ENCODE measurements around the gene RNF145. TPM values are rescaled to one million over a fixed set of nuclear protein-coding genes. Genes with fewer than 3 reads are reported as not detected.

The RNF145 gene
- total and polyA plus RNA-seq, 2 of the 13 experiments (the other 11 are each of a cell fraction or from before 2014, with no cell fraction given) = 24.6 TPM

- peak; percentile 39; the same call in 1 of the 2 replicates for TF ChIP-seq FOXJ3 (CRISPR knock-in tag; IDR thresholded peaks at IDR 0.05; ENCODE audit: borderline replicate concordance)
- no peak for TF ChIP-seq ZFP90 (CRISPR knock-in tag; IDR thresholded peaks at IDR 0.05; ENCODE audit: borderline replicate concordance)
- no peak for TF ChIP-seq ZNF768 (CRISPR knock-in tag; IDR thresholded peaks at IDR 0.05)
- no peak for TF ChIP-seq KLF9 (CRISPR knock-in tag; IDR thresholded peaks at IDR 0.05; ENCODE audit: low read depth)
- no peak for TF ChIP-seq ZNF746 (CRISPR knock-in tag; IDR thresholded peaks at IDR 0.05)
- no peak for TF ChIP-seq THAP9 (CRISPR knock-in tag; IDR thresholded peaks at IDR 0.05; ENCODE audit: borderline replicate concordance)
- no peak for TF ChIP-seq BHLHE40 (IDR thresholded peaks at IDR 0.05; ENCODE audit: low read length)
- no peak for TF ChIP-seq MTF1 (CRISPR knock-in tag; IDR thresholded peaks at IDR 0.05)
- TF ChIP-seq FOXO1 (CRISPR knock-in tag; IDR thresholded peaks at IDR 0.05) = no peak
- no peak for TF ChIP-seq ZFY (CRISPR knock-in tag; IDR thresholded peaks at IDR 0.05)
- no peak for TF ChIP-seq GMEB1 (CRISPR knock-in tag; IDR thresholded peaks at IDR 0.05; ENCODE audit: borderline replicate concordance)
- TF ChIP-seq HOXA7 (CRISPR knock-in tag; IDR thresholded peaks at IDR 0.05) = no peak
- no peak for TF ChIP-seq ISX (CRISPR knock-in tag; conservative IDR thresholded peaks at IDR 0.05)
- TF ChIP-seq FOXA1 (IDR thresholded peaks at IDR 0.05) = no peak
- peak; percentile 69 for TF ChIP-seq FOXA1 (CRISPR knock-in tag; IDR thresholded peaks at IDR 0.05)
- no peak for TF ChIP-seq CTCF (CRISPR knock-in tag; IDR thresholded peaks at IDR 0.05)
- TF ChIP-seq GPBP1L1 (CRISPR knock-in tag; IDR thresholded peaks at IDR 0.05) = no peak
- TF ChIP-seq REXO4 (CRISPR knock-in tag; IDR thresholded peaks at IDR 0.05; ENCODE audit: borderline replicate concordance) = no peak
- TF ChIP-seq THAP8 (CRISPR knock-in tag; IDR thresholded peaks at IDR 0.05; ENCODE audit: borderline replicate concordance) = no peak
- TF ChIP-seq ZNF17 (CRISPR knock-in tag; IDR thresholded peaks at IDR 0.05) = no peak
- TF ChIP-seq SP1 (IDR thresholded peaks at IDR 0.05) = no peak
- no peak for TF ChIP-seq SP1 (CRISPR knock-in tag; IDR thresholded peaks at IDR 0.05)
- TF ChIP-seq NR2F2 (IDR thresholded peaks at IDR 0.05; ENCODE audit: borderline replicate concordance, low read depth) = no peak
These were observed 26.7 kb downstream of the RNF145 start (continued) for GRCh38 chr5:159182691-159183090.

Measured in HepG2 (cell line).